Gastroesophageal sphincter (tissue), 3 donors: ENCODE results near the gene ENTPD2.

Source experiments
- CTCF ChIP-seq, 4 experiments: fragments of 200-600 bp in 2 of 4; fragments of 450-650 bp in 2 of 4; sonication (generic) in 1 of 4; IDR thresholded peaks; one replicate each; pipeline ENCODE4 v1.5.1; 2017 to 2019; ENCODE audit warnings: antibody characterized with exemption in 4 of 4, mild to moderate bottlenecking in 2 of 4, moderate library complexity in 2 of 4
- POLR2A ChIP-seq, 2 donors: fragments of 450-650 bp; IDR thresholded peaks; one replicate each; pipeline ENCODE4 v1.6.1; 2017; ENCODE audit warnings: antibody characterized with exemption in 2 of 2, mild to moderate bottlenecking in 2 of 2, moderate library complexity in 1 of 2

GRCh38 chr9:137086531-137087408 is 32.9 kb upstream of the ENTPD2 start, which contains the start of gene MAN1B1:
- TF ChIP-seq CTCF (IDR thresholded peaks at IDR 0.05) = peak in 2 of 4 experiments; percentile 11 to 27
- TF ChIP-seq POLR2A (IDR thresholded peaks at IDR 0.05) = peak; percentile 49 to 58
